ENCODE measurements around the gene MRPL20. TPM values are rescaled to one million over a fixed set of nuclear protein-coding genes. Genes with fewer than 3 reads are reported as not detected.
"Not testable (repeated sequence)": the region's sequence is repeated elsewhere in the genome, so short reads cannot be mapped to it uniquely, and the experiment has no call there.

MRPL20 gene
- polyA plus RNA-seq, 1 donor from 2014 or later: 204 TPM

GRCh38 chr1:1429671-1430073 lies 22.6 kb upstream of the MRPL20 start:
- Histone ChIP-seq H4K20me1 (ENCODE audit: insufficient read depth) (no peaks in the 10 kb centered on the region), H3K27ac (ENCODE audit: low read length) (no peak overlapping the region), H2AFZ (ENCODE audit: low read depth, low read length) (no peak overlapping the region), H3K9ac (ENCODE audit: low read length) (no peak overlapping the region), H3F3A (ENCODE audit: insufficient read depth, low read length, poor library complexity, severe bottlenecking) (no peaks in the 10 kb centered on the region), H3K9me3 (ENCODE audit: low read length) (no peaks in the 10 kb centered on the region), H3K36me3 (ENCODE audit: insufficient read depth, low read length) (no peaks in the 10 kb centered on the region), H3K4me2 (ENCODE audit: low read length) (no peak overlapping the region), H3K4me3 (ENCODE audit: low read length) (no peak overlapping the region), H3K79me2 (replicated peaks; ENCODE audit: insufficient read depth, low read length) (no peaks in the 10 kb centered on the region), H3K9me2 (ENCODE audit: insufficient read depth, low read length) (no peaks in the 10 kb centered on the region), H3K27me3 (ENCODE audit: insufficient read depth, low read depth, low read length) (no peaks in the 10 kb centered on the region)
- no peak for TF ChIP-seq MXI1 (conservative IDR thresholded peaks at IDR 0.05; ENCODE audit: poor library complexity, severe bottlenecking)
- no peak for TF ChIP-seq TAF1 (IDR thresholded peaks at IDR 0.05; ENCODE audit: low read depth)
- TF ChIP-seq CTCF (IDR thresholded peaks at IDR 0.05; ENCODE audit: poor library complexity, severe bottlenecking): no peak
- TF ChIP-seq SMC3 (conservative IDR thresholded peaks at IDR 0.05; ENCODE audit: poor library complexity): no peak
- no peak for TF ChIP-seq EP300 (conservative IDR thresholded peaks at IDR 0.05; ENCODE audit: poor library complexity, severe bottlenecking)
- no peak for TF ChIP-seq RAD21 (conservative IDR thresholded peaks at IDR 0.05)
- no peak for TF ChIP-seq EZH2 (IDR thresholded peaks at IDR 0.05; ENCODE audit: borderline replicate concordance, insufficient read depth, low read length, poor library complexity, severe bottlenecking)
- TF ChIP-seq POLR2AphosphoS5 (IDR thresholded peaks at IDR 0.05): no peak
- TF ChIP-seq REST (IDR thresholded peaks at IDR 0.05; ENCODE audit: borderline replicate concordance): no peak

GRCh38 chr1:1428967-1429366 lies 21.9 kb upstream of the MRPL20 start:
- not testable (repeated sequence) for H3K4me2 ChIP-seq (ENCODE audit: low read length); H3K9me3 ChIP-seq (ENCODE audit: low read length); H3K9me2 ChIP-seq (ENCODE audit: insufficient read depth, low read length); H3K27ac ChIP-seq (ENCODE audit: low read length); H3K36me3 ChIP-seq (ENCODE audit: insufficient read depth, low read length); H3F3A ChIP-seq (ENCODE audit: insufficient read depth, low read length, poor library complexity, severe bottlenecking); H2AFZ ChIP-seq (ENCODE audit: low read depth, low read length); H4K20me1 ChIP-seq (ENCODE audit: insufficient read depth); H3K79me2 ChIP-seq (replicated peaks; ENCODE audit: insufficient read depth, low read length); H3K9ac ChIP-seq (ENCODE audit: low read length); H3K27me3 ChIP-seq (ENCODE audit: insufficient read depth, low read depth, low read length); H3K4me3 ChIP-seq (ENCODE audit: low read length)

GRCh38 chr1:1428174-1428573 lies 21.1 kb upstream of the MRPL20 start:
- Histone ChIP-seq H3K9ac (ENCODE audit: low read length) (no peak overlapping the region), H3K27ac (ENCODE audit: low read length) (no peak overlapping the region)

More at GRCh38 chr1:1428174-1428573, 21.1 kb upstream of the MRPL20 start:
- no peaks in the 10 kb centered on the region for H3K79me2 ChIP-seq (replicated peaks; ENCODE audit: insufficient read depth, low read length)
- H3K4me2 ChIP-seq (ENCODE audit: low read length): no peak overlapping the region
- no peaks in the 10 kb centered on the region for H3K36me3 ChIP-seq (ENCODE audit: insufficient read depth, low read length)
- H2AFZ ChIP-seq (ENCODE audit: low read depth, low read length): no peak overlapping the region
- no peak overlapping the region for H3K4me3 ChIP-seq (ENCODE audit: low read length)
- TF ChIP-seq EP300 (conservative IDR thresholded peaks at IDR 0.05; ENCODE audit: poor library complexity, severe bottlenecking) (no peak), MXI1 (conservative IDR thresholded peaks at IDR 0.05; ENCODE audit: poor library complexity, severe bottlenecking) (no peak), RAD21 (conservative IDR thresholded peaks at IDR 0.05) (no peak)
- H3K9me3 ChIP-seq (ENCODE audit: low read length): no peaks in the 10 kb centered on the region
- H3K9me2 ChIP-seq (ENCODE audit: insufficient read depth, low read length): no peaks in the 10 kb centered on the region
- H3F3A ChIP-seq (ENCODE audit: insufficient read depth, low read length, poor library complexity, severe bottlenecking): no peaks in the 10 kb centered on the region
- no peaks in the 10 kb centered on the region for H3K27me3 ChIP-seq (ENCODE audit: insufficient read depth, low read depth, low read length)
- no peaks in the 10 kb centered on the region for H4K20me1 ChIP-seq (ENCODE audit: insufficient read depth)

All from neural cell (in vitro differentiated cells).